OCI-LY7 (cell line): ENCODE measurements around the gene CDK2. TPM values are rescaled to one million over a fixed set of nuclear protein-coding genes. Genes with fewer than 3 reads are reported as not detected.

Experiments used
- BruUV-seq: library from RNA; stranded (reverse); fragments of 400-500 nt; replicated peaks from 2 replicates; lab custom pipeline; 2021; lab: Mats Ljungman, UMichigan
- CTCF ChIA-PET: fragments of 300-600 bp; sonication (Branson Sonifier 250); formaldehyde crosslinking; loops from one replicate; lab custom pipeline; 2022; ENCODE audit warnings: antibody characterized with exemption; ENCODE audit not compliant: unreplicated experiment; lab: Charles Lee
- POLR2A ChIA-PET: fragments of 300-600 bp; sonication (Branson Sonifier 250); formaldehyde crosslinking; loops from one replicate; lab custom pipeline; 2022; ENCODE audit warnings: antibody characterized with exemption; lab: Charles Lee
- DNase-seq: peaks from one replicate; pipeline ENCODE4 v3.0.0-alpha.2; 2015; ENCODE audit warnings: low spot score
- H2AFZ ChIP-seq: fragments of 200-600 bp; sonication (generic), shearing (Covaris generic); 2 replicates; pipeline ENCODE4 v1.6.1; 2014; ENCODE audit warnings: mild to moderate bottlenecking, antibody characterized with exemption, low read length, moderate library complexity
- H3K27ac ChIP-seq: fragments of 200-600 bp; sonication (generic); 2 replicates; pipeline ENCODE4 v1.5.1; 2014; ENCODE audit warnings: mixed run types, low read depth, mild to moderate bottlenecking, moderate library complexity, low read length, inconsistent platforms; ENCODE audit not compliant: poor library complexity, severe bottlenecking
- H3K36me3 ChIP-seq: fragments of 200-600 bp; sonication (generic); 2 replicates; pipeline ENCODE4 v1.6.1; 2014; ENCODE audit warnings: mild to moderate bottlenecking, antibody characterized with exemption, low read length, moderate library complexity, mixed read lengths; ENCODE audit not compliant: insufficient read depth
- H3K4me1 ChIP-seq: fragments of 200-600 bp; sonication (generic); 2 replicates; pipeline ENCODE4 v1.5.1; 2014; ENCODE audit warnings: mild to moderate bottlenecking, low read length; ENCODE audit not compliant: insufficient read depth, poor library complexity, severe bottlenecking
- H3K4me2 ChIP-seq: fragments of 200-600 bp; sonication (generic); 2 replicates; pipeline ENCODE4 v1.6.1; 2014; ENCODE audit warnings: mild to moderate bottlenecking, low read length
- H3K4me3 ChIP-seq: fragments of 200-600 bp; sonication (generic); 2 replicates; pipeline ENCODE4 v1.5.1; 2014; ENCODE audit warnings: mild to moderate bottlenecking, low read depth, low read length; ENCODE audit not compliant: poor library complexity, severe bottlenecking
- H3K79me2 ChIP-seq: fragments of 200-600 bp; sonication (generic); 2 replicates; pipeline ENCODE4 v1.6.1; 2016; ENCODE audit warnings: low read depth, mild to moderate bottlenecking, low read length, moderate library complexity, mixed read lengths; ENCODE audit not compliant: insufficient read depth
- H3K9me2 ChIP-seq: fragments of 200-600 bp; sonication (generic); 2 replicates; pipeline ENCODE4 v1.6.1; 2016; ENCODE audit warnings: mild to moderate bottlenecking, low read length, mixed read lengths; ENCODE audit not compliant: insufficient read depth
- H3K9me3 ChIP-seq: fragments of 200-600 bp; sonication (generic); 2 replicates; pipeline ENCODE4 v1.6.1; 2014; ENCODE audit warnings: mild to moderate bottlenecking, mixed run types, low read length, mixed read lengths
- H4K20me1 ChIP-seq: fragments of 200-600 bp; sonication (generic); 2 replicates; pipeline ENCODE4 v1.6.1; 2014; ENCODE audit warnings: mild to moderate bottlenecking, antibody characterized with exemption, low read length, moderate library complexity, mixed read lengths; ENCODE audit not compliant: insufficient read depth
- CTCF ChIP-seq: fragments of 200-600 bp; sonication (generic); conservative IDR thresholded peaks from 2 replicates; pipeline ENCODE4 v1.5.1; 2014; ENCODE audit warnings: mild to moderate bottlenecking, antibody characterized with exemption, low read length, moderate library complexity, mixed read lengths
- EZH2phosphoT487 ChIP-seq: fragments of 200-600 bp; sonication (generic); IDR thresholded peaks from 2 replicates; pipeline ENCODE4 v1.6.1; 2018; ENCODE audit warnings: low read depth, borderline replicate concordance, mild to moderate bottlenecking, mixed run types, antibody characterized with exemption, low read length, moderate library complexity, mixed read lengths
- intact Hi-C: fragments of 100-400 bp; cut with micrococcal nuclease; formaldehyde crosslinking; loops from one replicate; pipeline ENCODE4 v1.10.0; 2022; ENCODE audit not compliant: unreplicated experiment
- total RNA-seq, 2 experiments: library from RNA; depleted of rRNA in 1 of 2; stranded (reverse); fragments of >200 nt in 1 of 2; shearing (Covaris generic) in 1 of 2; gene quantifications; 2 replicates each; pipeline ENCODE4 v1.2.3, GENCODE V29; 2014 to 2022

The CDK2 gene
- total RNA-seq, 2 experiments from 2014 or later = 68.1 to 81.4 TPM

- Histone ChIP-seq H4K20me1 (no peaks in the 10 kb centered on the region), H3K4me2 (no peak overlapping the region), H3K4me1 (peaks cover 9% of the 10 kb centered on the region), H3K79me2 (no peaks in the 10 kb centered on the region), H3K4me3 (no peak overlapping the region), H2AFZ (no peak overlapping the region), H3K27ac (no peak overlapping the region), H3K9me3 (no peaks in the 10 kb centered on the region), H3K9me2 (no peaks in the 10 kb centered on the region), H3K36me3 (no peaks in the 10 kb centered on the region)
- BruUV-seq = no TSS peak
- intact Hi-C loops = no loop called here
- ChIA-PET CTCF (no interaction called here), POLR2A (interaction anchor here (0.6 to 1.1 kb wide), 2 partner anchors 16 to 19 kb away, joined by 3 read pairs; no protein-coding TSS in a partner anchor)
- TF ChIP-seq CTCF (no peak), EZH2phosphoT487 (no peak)
- DNase-seq = no peak
Measured at GRCh38 chr12:56011509-56012090, 45.0 kb downstream of the CDK2 start.

- Histone ChIP-seq H2AFZ (no peak overlapping the region), H3K9me3 (no peaks in the 10 kb centered on the region), H3K4me2 (no peak overlapping the region), H3K27ac (no peak overlapping the region), H3K79me2 (no peaks in the 10 kb centered on the region), H3K4me3 (no peak overlapping the region), H3K36me3 (no peaks in the 10 kb centered on the region), H3K4me1 (no peaks in the 10 kb centered on the region), H4K20me1 (no peaks in the 10 kb centered on the region), H3K9me2 (no peaks in the 10 kb centered on the region)
- no peak for DNase-seq
- BruUV-seq = no TSS peak
- ChIA-PET POLR2A (interaction anchor here (0.5 to 1.1 kb wide), 6 partner anchors 10 to 182 kb away, joined by 3 to 4 read pairs (median 3); no protein-coding TSS in a partner anchor), CTCF (no interaction called here)
- intact Hi-C loops = no loop called here
- no peak for TF ChIP-seq EZH2phosphoT487
- no peak for TF ChIP-seq CTCF
Measured at GRCh38 chr12:56013482-56013881, 46.9 kb downstream of the CDK2 start.

GRCh38 chr12:56014205-56014604 lies 47.6 kb downstream of the CDK2 start:
- Histone ChIP-seq H3K4me2 (no peak overlapping the region), H3K79me2 (no peaks in the 10 kb centered on the region), H4K20me1 (no peaks in the 10 kb centered on the region), H2AFZ (no peak overlapping the region), H3K4me1 (no peaks in the 10 kb centered on the region), H3K9me2 (no peaks in the 10 kb centered on the region), H3K36me3 (no peaks in the 10 kb centered on the region), H3K4me3 (no peak overlapping the region), H3K9me3 (no peaks in the 10 kb centered on the region), H3K27ac (no peak overlapping the region)
- TF ChIP-seq CTCF (no peak), EZH2phosphoT487 (no peak)
- intact Hi-C loops = no loop called here
- ChIA-PET POLR2A (interaction anchor here (0.5 to 1.1 kb wide), 6 partner anchors 9 to 183 kb away, joined by 3 to 4 read pairs (median 3); no protein-coding TSS in a partner anchor), CTCF (no interaction called here)
- BruUV-seq = no TSS peak
- DNase-seq = no peak
